ENCODE data around the gene ARHGAP24. TPM values are rescaled to one million over a fixed set of nuclear protein-coding genes. Genes with fewer than 3 reads are reported as not detected.

The ARHGAP24 gene
- polyA plus RNA-seq, 1 donor, result 49.0 TPM

DNA sequence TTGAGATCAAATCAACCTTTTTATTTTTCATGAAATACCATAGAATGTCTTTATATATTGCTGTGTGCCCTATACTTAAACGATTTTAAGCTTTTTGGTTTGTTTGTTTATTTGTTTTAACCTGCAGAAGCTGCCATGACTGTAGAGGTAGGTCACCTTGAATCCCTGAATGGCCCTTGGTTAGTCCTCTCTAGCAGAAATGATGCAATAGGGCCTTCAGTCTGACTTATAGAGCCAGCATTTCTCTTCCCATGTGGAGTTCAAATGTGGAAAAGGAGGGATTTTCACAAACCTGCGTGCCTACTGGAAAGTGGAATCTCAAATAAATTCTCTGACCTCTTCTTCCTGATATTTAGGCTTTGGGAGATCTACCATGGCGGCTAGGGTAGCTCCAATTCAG lies 557.0 kb downstream of the ARHGAP24 start:
- DNase-seq, result no peak

DNA sequence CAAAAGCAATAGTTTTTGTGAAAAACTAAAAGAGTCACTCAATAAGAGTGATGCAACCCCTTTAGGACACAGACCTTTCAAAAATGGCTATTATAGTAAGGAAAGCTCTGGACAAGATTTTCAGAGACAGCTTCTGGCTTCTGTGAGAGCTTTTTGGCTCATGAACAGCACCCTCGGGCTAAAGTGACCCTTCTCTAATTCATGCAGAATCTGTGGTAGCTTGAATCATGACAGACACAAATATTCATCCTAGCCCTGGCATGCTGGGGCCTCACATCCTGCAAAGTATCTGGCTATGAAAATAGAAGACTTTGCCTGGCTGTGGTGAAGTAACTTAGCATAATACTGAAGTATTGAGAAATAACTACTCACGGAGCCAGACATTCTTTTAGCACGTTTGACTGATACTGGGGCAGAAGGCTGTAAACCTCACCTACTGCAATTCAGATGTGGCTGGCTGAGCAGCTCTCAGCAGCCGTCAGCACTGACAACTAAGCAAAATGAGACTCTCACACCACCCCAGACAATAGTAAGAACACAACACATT lies 557.6 kb downstream of the ARHGAP24 start:
- DNase-seq, result peak; percentile 45

DNA sequence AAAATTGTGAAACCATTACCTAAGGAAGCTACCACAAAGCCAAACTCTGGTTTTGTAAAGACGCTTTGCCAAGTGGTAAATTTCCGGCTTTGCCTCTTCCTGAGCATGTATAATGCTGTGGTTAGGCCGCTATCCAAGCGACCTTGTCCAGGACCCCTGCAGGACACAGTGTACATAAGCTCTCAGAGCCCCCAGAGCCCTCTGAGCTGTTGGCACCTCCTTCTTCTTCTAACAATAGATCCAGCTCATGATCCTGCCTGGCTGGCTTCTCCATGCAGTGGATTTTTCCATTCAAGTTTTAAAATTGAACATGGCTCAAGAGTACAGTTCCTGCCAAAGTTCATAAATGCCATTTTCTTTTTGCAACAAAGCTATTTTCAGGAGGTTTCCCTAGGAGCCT lies 558.2 kb downstream of the ARHGAP24 start:
- peak; percentile 82 for DNase-seq

DNA sequence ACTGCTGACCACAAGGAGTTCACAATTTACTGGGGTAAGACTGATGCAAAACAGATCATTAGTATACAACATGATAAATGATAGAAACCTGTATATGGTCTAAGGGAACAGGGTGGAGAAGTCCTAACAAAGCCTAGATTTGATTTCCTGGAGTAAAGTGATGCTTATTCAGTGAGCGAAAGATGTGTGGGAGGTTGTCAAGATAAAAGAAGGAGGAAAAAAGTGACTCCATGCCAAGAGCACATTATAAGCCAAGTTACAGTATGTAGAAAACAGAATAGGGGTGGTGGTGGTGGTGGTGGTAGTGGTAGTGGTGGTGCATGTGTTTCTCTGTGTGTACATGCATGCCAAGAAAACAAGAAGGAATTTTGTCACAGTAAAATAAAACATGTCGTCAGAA lies 559.7 kb downstream of the ARHGAP24 start:
- no peak for DNase-seq

DNA sequence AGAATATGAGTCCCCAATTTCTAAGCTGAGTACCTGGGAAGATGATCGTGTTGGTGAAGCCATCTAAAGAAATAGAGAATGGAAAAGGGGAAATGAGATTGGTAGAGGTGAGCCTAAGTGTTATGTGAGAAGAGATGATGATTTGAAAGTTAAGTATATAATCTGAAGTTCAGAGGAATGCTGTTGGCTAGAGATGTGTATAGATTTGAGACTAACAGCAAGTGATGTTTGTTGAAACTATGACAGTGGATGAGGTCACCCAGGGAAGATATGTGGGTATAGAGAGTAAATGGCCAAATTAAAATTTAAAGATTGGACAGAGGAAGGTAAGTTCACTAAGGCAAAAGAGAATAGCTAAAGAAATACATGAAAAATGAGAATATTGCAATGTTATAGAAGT lies 560.7 kb downstream of the ARHGAP24 start:
- no peak for DNase-seq

DNA sequence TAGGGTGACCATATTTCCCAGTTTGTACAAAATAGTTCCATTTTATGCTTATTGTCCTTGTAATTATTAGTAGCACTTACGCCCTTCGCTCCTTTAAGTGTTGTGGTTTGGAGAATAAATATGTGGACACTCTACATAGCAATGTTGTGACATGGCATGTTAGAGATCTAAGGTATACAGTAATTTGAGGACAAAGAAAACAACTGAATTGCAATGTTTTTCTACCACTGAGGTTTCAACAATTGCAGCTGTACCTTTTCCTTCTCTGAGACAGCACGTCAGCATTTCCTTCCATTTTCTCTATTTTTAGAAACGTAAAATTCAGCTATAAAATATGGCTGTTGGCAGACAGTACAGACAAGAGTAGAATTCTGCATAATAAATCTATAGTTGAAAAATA lies 561.8 kb downstream of the ARHGAP24 start:
- no peak for DNase-seq

DNA sequence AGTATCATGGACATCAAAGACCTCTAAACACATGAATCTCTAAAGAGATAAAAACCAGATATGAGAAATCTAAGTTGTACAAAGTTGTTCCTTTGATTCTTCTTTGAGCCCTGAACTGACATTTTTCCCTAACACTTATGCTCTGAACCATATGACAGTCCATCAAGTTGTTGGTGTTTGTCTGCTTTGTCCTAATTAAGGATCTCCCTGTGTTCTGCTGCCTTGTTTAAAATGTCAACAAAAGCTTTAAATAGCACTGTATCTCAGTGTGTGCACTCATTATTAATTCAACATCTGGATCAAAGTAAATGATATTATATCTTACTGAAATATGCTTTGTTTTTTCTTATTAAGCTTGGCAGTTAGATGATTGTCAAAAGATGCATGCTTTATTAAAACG lies 563.1 kb downstream of the ARHGAP24 start:
- DNase-seq, result no peak

DNA sequence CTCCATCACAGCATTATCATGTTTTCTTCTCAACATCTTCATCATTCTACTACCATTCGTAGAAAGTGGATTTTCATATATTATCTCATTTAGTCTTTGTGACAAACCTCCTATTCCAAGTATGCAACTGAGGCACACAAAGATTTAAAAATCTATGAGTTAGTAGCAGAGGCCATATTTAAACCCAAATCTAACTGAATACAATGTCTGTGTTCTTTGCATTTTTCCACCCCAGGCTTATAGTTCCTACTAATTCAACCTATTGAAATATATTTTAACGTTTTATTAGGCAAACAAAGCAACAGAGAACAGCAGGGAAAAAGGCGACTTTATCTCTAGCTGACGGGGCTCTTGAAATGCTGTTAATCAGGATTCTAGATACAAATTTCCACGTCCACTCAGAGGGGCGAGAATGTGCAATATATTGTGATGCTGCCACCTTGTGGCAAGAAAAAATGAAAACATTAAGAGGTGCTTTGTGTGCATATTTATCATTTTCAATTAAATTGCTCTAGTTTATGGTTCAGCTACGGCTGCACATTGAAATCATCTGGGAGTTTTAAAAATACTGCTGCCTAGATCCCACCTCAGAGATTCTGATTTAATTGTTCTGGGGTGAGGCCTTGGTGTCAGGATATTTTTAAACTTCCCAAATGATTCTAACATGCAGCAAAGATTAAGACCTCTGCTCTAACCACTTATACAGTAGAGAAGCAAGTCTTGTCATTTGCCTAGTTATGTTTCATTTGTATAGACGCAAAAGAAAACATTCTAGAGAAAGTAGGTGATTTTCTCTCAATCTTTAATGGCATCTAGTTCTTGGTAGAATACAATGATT lies 569.0 kb downstream of the ARHGAP24 start:
- peak; percentile 75 for DNase-seq

DNA sequence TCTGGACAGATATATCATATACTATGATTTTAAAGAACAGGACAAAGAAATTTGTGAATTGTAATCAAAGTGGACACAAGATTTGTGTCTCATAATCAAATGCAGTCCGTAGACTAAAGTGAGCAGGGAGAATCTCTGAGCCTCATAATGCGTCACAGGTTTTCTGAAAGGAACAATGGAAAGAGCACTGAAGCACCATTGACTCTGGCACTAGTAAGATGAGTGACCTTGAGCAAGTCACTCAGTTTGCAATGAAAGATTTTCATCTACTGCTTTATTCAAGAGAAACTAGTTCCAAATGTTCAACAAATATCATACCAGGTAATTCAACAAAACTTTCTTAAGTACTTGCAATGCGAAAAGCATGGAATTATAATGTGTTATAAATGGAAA lies 569.6 kb downstream of the ARHGAP24 start:
- no peak for DNase-seq

DNA sequence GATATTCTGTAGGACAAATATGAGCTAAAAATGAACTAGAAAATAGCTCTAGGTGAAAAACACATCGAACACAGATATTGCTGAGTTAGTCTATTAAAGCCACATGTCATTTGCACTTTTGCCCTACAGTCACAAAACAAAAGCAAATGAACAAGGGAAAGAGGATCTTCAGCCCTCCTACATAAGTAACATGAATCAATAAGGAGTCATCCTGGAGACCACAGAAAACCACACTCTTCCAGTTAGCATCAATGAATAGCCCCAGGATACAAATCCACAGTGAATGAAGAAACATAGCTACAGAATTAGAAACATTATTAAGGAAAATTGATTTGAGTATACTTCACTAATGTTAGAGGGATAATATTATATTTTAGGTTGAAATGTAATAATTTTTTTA lies 573.5 kb downstream of the ARHGAP24 start:
- DNase-seq, result no peak

DNA sequence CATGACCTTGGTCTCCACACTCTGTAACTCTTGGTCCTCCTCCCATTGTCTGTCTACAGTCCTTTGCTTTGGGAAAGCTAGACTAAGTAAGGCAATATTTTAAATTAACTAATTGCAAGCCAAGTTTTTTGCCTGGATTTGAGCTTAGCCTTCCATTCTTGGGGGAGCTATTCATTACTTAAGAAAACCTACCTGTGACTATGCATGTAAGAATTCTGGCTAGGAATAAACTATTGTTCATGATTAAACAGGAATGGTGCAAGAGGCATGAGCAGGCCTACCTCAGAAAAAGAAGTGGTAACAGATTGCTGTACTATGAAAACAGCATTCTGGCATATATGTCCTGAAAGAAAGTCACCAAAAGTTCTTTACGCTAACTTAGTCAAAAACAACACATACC lies 575.5 kb downstream of the ARHGAP24 start:
- DNase-seq, result no peak
